Measurements from ENCODE around the gene WNT4.

Gene WNT4

DNA sequence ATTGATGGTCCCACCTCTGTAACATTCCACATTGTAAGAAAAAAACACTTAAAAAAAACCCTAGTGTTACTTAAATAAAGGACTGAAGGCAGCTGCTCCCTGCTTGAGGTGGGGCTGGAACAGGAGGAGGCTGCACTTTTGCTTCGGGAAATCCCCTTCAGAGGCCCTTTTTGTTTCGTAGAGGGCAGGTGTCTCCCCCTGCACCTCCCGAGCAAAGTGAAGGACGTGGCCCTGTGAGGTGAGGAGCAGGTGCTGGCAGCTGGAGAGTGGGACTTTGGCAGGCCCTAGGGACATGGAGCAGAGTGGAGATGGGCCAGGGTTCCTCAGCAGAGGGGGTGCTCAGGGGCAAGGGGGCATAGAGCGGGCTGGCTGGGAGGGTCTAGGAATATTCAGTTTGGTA is 33.4 kb upstream of the WNT4 start:
- peak; percentile 24 for DNase-seq (ENCODE audit: low read depth)
- H3K4me3 ChIP-seq (ENCODE audit: low read depth, low read length): no peak overlapping the region

DNA sequence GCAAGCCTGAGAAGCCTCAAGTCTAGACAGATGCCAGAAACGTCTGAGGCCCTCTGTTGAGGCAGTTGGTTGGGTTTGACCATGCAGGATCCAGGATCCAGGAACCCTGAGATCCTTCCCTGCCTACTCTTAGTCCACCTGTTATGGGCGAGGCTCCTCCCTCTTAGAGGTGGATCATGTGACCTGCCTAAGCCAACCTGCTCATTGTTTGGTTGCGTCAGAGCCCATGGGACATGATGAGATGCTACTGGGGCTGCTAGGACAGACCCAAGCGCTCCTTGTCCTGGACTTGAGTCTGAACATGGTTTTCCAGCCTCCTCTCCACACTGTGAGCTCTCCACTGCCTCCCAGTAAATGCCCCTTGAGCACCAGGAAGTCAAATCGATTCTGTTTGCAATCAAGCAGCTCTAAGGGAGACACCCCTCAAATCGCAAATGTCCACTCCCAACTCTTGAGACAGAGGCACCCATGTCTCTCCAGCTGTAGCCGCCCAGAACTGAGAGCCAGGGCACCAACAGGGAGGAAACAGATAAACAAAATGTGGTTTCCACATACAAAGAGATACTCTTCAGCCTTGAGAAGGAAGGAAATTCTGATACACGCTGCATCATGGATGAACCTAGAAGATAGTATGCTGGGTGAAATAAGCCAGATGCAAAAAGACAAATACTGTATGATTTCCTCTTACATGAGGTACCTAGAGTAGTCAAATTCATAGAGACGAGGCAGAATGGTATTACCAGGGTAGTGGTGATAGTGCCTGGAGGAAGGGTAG is 31.7 kb upstream of the WNT4 start:
- DNase-seq (ENCODE audit: low read depth): no peak
- TF ChIP-seq, protein P1, sequence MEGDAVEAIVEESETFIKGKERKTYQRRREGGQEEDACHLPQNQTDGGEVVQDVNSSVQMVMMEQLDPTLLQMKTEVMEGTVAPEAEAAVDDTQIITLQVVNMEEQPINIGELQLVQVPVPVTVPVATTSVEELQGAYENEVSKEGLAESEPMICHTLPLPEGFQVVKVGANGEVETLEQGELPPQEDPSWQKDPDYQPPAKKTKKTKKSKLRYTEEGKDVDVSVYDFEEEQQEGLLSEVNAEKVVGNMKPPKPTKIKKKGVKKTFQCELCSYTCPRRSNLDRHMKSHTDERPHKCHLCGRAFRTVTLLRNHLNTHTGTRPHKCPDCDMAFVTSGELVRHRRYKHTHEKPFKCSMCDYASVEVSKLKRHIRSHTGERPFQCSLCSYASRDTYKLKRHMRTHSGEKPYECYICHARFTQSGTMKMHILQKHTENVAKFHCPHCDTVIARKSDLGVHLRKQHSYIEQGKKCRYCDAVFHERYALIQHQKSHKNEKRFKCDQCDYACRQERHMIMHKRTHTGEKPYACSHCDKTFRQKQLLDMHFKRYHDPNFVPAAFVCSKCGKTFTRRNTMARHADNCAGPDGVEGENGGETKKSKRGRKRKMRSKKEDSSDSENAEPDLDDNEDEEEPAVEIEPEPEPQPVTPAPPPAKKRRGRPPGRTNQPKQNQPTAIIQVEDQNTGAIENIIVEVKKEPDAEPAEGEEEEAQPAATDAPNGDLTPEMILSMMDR (IDR thresholded peaks at IDR 0.05; ENCODE audit: low read depth, low read length, missing control alignments): no peak
- no peak overlapping the region for H3K4me3 ChIP-seq (ENCODE audit: low read depth, low read length)

More for the DNA sequence above, 33.4 kb upstream of the WNT4 start:
- TF ChIP-seq, protein P1 (IDR thresholded peaks at IDR 0.05; ENCODE audit: low read depth, low read length, missing control alignments): no peak

DNA sequence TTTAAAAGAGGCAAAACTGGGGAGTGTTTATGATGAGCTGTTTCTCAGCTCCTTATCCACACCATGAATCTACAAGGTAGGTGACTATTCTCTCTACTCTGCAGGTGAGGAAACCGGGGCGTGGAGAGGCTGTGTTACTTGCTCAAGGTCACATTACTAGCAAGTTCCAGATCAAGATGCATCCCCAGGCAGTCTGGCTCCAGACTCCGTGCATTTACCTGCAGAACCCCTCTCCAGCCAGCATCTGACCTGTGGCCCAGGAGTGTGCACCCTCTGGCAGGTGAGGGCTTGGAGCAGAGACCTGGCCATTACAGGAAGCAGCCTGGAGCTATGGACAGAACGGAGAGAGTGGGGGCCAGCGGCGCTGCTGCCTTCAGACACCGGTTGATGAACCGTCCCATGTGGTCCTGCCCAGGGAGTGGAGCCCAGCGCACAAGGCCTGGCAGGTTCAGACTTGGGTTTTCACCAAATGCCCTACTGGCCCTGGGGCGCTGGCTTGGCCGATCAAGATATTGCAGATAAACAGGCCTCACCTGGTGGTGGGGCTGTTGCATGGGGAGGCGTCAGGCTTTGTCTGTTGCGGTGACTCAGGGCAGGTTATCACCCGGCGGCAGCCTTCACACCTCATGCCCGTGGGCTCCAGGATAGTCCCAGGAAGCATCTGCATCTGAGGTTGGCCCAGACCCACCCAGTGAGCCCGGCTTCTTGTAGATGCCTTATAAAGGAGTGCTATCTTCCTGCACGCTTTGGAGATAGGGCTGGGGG is 29.2 kb upstream of the WNT4 start:
- no peak overlapping the region for H3K4me3 ChIP-seq (ENCODE audit: low read depth, low read length)
- DNase-seq (ENCODE audit: low read depth): no peak
- TF ChIP-seq, protein P1 (IDR thresholded peaks at IDR 0.05; ENCODE audit: low read depth, low read length, missing control alignments): no peak

DNA sequence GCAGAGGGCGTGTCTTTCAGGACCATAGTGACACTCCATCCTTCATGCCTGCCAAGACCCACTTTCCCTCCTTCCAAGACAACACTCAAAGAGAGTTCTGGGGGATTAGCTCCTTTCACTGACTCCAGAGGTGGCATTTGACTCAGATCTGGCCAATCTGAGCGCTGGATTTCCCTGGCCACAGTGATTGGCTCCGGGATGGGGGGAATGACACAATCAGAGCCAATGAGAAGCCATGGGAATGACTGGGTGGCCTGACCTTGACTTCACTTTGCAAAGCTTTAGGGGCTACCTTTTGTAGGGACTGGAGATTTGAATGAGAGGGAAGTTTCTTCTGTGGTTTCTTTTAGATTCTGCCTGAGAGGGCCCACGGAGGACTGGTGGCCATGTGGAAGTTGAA is 26.9 kb upstream of the WNT4 start:
- TF ChIP-seq, protein P1 (IDR thresholded peaks at IDR 0.05; ENCODE audit: low read depth, low read length, missing control alignments): no peak
- H3K4me3 ChIP-seq (ENCODE audit: low read depth, low read length): no peak overlapping the region
- DNase-seq (ENCODE audit: low read depth): no peak

DNA sequence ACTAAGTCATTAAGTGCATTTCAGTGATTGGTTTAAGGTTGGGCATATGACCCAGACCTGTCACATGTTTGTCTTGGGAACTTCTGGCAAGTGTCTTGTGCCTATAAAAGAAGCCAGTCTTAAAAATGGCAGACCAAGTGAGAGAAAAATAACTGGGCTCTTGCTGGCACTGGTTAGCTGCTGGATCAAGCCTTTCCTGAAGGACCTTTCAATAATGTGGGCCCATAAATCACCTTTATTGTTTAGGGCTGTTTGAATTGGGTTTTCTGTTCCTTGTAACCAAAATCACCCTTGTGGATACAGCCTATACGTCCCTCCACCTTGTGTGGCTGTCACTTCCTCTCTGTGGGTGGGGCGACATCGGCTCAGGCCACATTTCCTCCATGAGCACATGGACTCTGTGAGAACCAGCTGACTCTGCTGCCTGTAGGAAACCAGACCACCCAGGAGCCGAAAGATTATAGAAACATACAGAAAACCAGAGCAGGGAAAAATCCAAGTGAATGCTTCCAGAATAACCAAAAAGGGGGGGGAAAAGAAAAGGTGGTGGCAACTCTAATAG is 25.6 kb upstream of the WNT4 start:
- DNase-seq (ENCODE audit: low read depth): no peak
- TF ChIP-seq, protein P1 (IDR thresholded peaks at IDR 0.05; ENCODE audit: low read depth, low read length, missing control alignments): no peak
- H3K4me3 ChIP-seq (ENCODE audit: low read depth, low read length): no peak overlapping the region

DNA sequence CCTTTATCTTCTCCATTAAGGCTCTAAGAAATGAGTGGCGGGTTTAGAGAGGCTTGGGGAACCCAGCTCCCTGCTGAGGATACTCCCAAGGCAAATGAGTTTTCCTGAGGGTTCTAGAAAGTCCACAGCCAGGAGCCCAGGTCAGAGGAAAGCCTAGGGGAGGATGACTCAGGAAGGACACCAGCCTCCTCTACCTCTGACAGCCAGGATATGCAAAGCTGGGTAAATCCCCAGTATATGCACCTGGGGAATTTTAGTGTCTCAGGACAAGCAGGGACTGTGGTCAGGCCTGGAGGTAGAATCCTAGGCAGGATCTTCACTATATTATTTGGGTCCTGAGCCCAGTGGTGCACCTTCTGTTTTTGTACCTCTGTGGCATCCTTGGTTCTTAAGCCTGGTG is 23.5 kb upstream of the WNT4 start:
- TF ChIP-seq, protein P1 (IDR thresholded peaks at IDR 0.05; ENCODE audit: low read depth, low read length, missing control alignments): no peak
- no peak overlapping the region for H3K4me3 ChIP-seq (ENCODE audit: low read depth, low read length)
- no peak for DNase-seq (ENCODE audit: low read depth)
